ENCODE measurements around the gene PSMD6. TPM values are rescaled to one million over a fixed set of nuclear protein-coding genes. Genes with fewer than 3 reads are reported as not detected.

Gene PSMD6
- total RNA-seq, 4 donors from 2014 or later: 47.4 to 64.5 (median 58.9) TPM

DNA sequence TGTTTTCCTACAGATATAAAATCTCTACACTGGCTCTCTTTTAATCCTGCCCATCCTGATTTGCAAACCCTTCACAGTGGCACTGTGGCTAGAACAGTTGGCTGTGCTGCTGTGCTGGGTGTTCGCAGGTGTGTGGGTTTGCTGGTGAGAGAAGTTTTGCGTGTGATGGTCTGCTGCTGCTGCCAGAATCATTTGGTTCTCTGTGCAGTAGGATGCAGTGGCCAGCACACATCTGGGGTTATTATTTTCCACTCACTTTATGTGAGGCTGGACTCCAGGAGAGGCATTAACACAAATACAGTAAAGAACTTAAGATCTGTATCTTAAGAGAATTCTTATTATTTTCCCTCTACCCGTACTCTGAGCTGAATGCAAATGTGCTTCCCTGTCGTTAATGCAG is 16.0 kb upstream of the PSMD6 start:
- no peak for DNase-seq (ENCODE audit: low spot score in 2 of 2)
- H3K4me1 ChIP-seq: peaks cover 0 to 2% (median 0%) of the 10 kb centered on the region in 4 donors
- no peaks in the 10 kb centered on the region for H3K27me3 ChIP-seq
- H3K9me3 ChIP-seq: peaks cover 0 to 2% (median 0%) of the 10 kb centered on the region in 4 donors
- H3K4me3 ChIP-seq: no peak overlapping the region
- H3K36me3 ChIP-seq: no peaks in the 10 kb centered on the region
- H3K27ac ChIP-seq: peak overlapping the region in 2 of 4 donors; percentile 58 to 62
- no peak for TF ChIP-seq EP300 (IDR thresholded peaks at IDR 0.05)
- 54 to 60% methylated on average over 4 of the region's 4 CpGs for WGBS, 2 donors

DNA sequence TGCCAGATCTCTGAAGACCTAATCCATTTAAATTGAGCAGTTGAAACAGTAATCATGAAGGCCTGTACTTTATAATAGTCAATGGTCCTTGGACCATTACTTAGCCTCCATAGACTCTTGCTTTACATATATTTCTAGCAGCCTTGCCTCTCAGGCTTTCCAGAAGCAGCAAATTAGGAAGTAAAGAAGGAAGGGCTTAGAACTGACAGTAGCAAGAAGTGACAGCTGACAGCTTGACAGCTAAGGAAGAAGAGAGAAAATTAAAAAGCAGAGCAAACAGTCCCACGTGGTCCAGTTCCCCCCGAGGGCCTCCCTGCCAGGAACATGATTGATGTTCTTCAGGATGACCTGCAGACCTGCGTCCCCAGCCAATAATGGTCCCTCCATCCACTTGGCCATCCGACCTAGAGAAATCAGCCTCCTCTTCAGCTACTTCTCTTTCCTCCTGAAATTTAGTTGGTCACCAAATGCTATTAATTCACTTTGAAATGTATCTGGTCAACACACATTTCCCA is 15.0 kb upstream of the PSMD6 start:
- no peaks in the 10 kb centered on the region for H3K36me3 ChIP-seq
- H3K4me1 ChIP-seq: peaks cover 0 to 2% (median 0%) of the 10 kb centered on the region in 4 donors
- H3K27me3 ChIP-seq: no peaks in the 10 kb centered on the region
- H3K9me3 ChIP-seq: peaks cover 0 to 7% (median 0%) of the 10 kb centered on the region in 4 donors
- no peak for DNase-seq (ENCODE audit: low spot score in 2 of 2)
- H3K4me3 ChIP-seq: no peak overlapping the region
- H3K27ac ChIP-seq: peak overlapping the region in 1 of 4 donors; percentile 62
- 63 to 69% methylated on average over 4 of the region's 4 CpGs for WGBS, 2 donors
- TF ChIP-seq POLR2A (IDR thresholded peaks at IDR 0.05) (no peak), EP300 (IDR thresholded peaks at IDR 0.05) (no peak)
- TF ChIP-seq, protein P1, sequence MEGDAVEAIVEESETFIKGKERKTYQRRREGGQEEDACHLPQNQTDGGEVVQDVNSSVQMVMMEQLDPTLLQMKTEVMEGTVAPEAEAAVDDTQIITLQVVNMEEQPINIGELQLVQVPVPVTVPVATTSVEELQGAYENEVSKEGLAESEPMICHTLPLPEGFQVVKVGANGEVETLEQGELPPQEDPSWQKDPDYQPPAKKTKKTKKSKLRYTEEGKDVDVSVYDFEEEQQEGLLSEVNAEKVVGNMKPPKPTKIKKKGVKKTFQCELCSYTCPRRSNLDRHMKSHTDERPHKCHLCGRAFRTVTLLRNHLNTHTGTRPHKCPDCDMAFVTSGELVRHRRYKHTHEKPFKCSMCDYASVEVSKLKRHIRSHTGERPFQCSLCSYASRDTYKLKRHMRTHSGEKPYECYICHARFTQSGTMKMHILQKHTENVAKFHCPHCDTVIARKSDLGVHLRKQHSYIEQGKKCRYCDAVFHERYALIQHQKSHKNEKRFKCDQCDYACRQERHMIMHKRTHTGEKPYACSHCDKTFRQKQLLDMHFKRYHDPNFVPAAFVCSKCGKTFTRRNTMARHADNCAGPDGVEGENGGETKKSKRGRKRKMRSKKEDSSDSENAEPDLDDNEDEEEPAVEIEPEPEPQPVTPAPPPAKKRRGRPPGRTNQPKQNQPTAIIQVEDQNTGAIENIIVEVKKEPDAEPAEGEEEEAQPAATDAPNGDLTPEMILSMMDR (IDR thresholded peaks at IDR 0.05): no peak

DNA sequence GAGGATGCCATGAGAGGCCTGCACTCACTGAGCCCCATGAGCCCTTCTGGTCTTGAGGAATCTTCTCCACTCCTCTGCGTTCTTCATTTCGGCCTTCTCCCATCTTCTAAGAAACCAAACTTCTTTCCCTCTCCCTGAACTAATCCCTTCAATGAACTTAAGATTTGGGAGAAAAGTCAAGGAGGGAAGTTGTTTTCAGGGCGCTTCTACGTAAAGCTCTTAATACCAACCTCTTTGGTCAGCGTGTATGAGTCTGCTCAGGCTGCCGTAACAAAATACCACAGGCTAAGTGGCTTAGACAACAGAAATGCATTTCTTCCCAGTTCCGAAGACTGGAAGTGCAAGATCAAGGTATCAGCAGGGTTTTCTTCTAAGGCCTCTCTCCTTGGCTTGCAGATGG is 13.8 kb upstream of the PSMD6 start:
- Histone ChIP-seq H3K27me3 (no peaks in the 10 kb centered on the region), H3K36me3 (no peaks in the 10 kb centered on the region), H3K4me3 (no peak overlapping the region), H3K27ac (no peak overlapping the region), H3K4me1 (peaks cover 0 to 2% (median 0%) of the 10 kb centered on the region in 4 donors), H3K9me3 (peaks cover 0 to 7% (median 0%) of the 10 kb centered on the region in 4 donors)
- 97 to 98% methylated on average over 7 of the region's 7 CpGs for WGBS, 2 donors
- TF ChIP-seq, protein P1 (IDR thresholded peaks at IDR 0.05): no peak
- TF ChIP-seq POLR2A (IDR thresholded peaks at IDR 0.05) (no peak), EP300 (IDR thresholded peaks at IDR 0.05) (no peak)
- no peak for DNase-seq (ENCODE audit: low spot score in 2 of 2)

DNA sequence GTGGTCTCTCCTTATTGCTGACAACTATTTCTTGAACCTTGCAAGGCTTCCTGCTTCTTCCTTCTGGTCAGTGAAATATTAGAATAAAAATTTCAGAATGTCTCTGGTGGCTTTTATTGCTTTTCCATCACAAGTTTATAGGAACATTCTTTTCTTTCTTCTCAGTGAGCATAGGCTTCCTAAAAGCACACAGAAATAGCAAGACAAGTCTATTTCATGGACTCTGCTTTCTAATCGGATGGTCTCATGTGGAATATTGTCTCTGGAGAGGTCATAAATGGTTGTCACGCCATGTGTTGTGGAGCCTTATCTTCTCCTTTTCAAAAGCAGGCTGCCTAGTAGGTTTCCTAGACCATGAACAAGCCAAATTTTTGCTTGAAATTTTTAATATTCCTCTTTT is 9.8 kb upstream of the PSMD6 start:
- peaks cover 0 to 17% (median 0%) of the 10 kb centered on the region in 4 donors for H3K4me1 ChIP-seq
- no peak overlapping the region for H3K4me3 ChIP-seq
- DNase-seq (ENCODE audit: low spot score in 2 of 2): no peak
- no peaks in the 10 kb centered on the region for H3K36me3 ChIP-seq
- TF ChIP-seq, protein P1 (IDR thresholded peaks at IDR 0.05): no peak
- H3K27ac ChIP-seq: peak overlapping the region in 1 of 4 donors; percentile 52
- H3K9me3 ChIP-seq: peaks cover 0 to 7% (median 0%) of the 10 kb centered on the region in 4 donors
- H3K27me3 ChIP-seq: no peaks in the 10 kb centered on the region
- WGBS, 2 donors: 73 to 76% methylated on average over 2 of the region's 2 CpGs

DNA sequence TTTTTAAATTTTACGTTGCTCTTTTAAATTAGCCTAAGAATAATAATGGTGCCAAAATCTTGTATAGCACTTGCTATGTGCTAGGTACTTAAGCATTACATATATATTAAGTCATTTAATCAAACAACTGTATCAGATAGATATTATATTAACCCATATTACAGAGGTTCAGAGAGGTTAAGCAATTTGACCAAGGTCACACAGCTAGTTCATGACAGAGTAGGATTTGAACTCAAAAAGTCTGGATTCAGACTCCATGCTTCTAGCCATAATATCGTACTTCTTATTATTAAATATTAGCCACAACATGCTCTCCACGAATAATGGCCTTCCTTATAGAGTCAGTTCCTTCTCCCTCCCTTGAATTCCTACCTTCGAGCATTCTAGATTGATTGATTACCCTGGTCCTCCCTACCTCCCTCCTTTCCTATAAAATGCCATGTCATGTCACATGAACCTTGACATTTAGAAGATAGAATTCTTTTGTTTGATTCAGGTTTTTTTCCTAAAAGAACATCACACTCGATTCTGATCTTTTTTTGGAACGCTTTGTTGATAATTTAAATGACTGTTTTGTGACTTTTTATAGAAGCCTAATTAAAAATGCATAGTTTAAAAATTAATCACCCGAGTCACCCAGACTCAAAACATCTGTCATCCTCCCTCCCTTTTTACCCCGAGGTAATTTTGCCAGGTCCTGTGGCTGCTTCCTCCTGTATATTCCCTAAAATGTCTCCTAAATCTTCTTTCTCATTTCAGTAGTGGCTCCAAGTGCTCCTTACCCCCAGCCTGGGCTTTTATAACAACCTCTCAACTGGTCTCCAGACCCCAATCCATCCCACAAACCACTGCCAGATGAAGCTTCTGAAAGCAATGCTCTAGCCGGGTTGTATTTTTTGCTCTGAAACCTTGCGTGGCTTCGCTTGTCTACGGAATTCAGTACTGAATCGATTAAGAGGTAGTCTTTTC is 8.5 kb upstream of the PSMD6 start:
- Histone ChIP-seq H3K27ac (peak overlapping the region in 2 of 4 donors; percentile 52 to 62), H3K4me1 (peaks cover 0 to 17% (median 0%) of the 10 kb centered on the region in 4 donors), H3K36me3 (no peaks in the 10 kb centered on the region), H3K27me3 (no peaks in the 10 kb centered on the region), H3K9me3 (peaks cover 0 to 7% (median 0%) of the 10 kb centered on the region in 4 donors), H3K4me3 (no peak overlapping the region)
- 63 to 66% methylated on average over 13 of the region's 13 CpGs for WGBS, 2 donors
- TF ChIP-seq, protein P1 (IDR thresholded peaks at IDR 0.05): no peak
- TF ChIP-seq POLR2A (IDR thresholded peaks at IDR 0.05) (no peak), EP300 (IDR thresholded peaks at IDR 0.05) (no peak)
- no peak for DNase-seq (ENCODE audit: low spot score in 2 of 2)
